ENCODE results near the gene SLC46A1.

SLC46A1 gene

DNA sequence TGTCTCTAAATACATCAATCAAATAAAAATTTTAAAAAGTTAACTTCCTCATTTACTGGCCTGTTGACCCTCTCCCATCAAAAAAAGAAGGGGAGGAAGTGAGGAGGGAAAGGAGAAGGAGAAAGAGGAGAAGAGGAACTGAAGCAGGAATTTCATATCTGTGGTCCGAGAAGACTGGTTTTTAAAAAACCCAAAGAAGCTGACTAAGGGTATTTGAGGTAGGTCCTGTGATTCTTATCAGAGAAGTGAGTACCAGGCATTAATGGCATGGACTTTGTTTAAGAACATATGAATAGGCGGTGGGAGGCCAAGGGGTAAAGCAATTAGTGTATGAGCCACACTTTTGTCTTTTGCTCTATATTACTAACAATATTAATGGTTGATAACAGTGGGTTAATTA is 2.0 kb downstream of the SLC46A1 start:
- no peak for DNase-seq (ENCODE audit: low spot score)

DNA sequence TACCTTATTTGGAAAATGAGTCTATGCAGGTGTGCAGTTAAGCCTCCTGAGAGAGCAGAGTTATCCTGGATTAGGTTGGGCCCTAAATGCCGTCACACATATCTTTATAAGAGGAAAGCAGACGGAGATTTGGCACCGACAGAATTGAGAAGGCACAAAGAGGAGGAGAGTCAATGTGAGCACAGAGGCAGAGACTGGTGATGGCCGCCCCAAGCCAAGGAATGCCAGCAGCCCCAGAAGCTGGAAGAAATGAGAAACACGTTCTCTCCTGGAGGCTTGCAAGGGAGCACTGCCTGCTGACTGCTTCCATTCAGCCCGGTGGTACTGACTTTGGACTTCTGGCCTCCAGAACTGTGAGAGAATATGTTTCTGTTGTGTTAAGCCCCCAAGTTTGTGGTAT is 3.2 kb downstream of the SLC46A1 start:
- DNase-seq (ENCODE audit: low spot score), result no peak

DNA sequence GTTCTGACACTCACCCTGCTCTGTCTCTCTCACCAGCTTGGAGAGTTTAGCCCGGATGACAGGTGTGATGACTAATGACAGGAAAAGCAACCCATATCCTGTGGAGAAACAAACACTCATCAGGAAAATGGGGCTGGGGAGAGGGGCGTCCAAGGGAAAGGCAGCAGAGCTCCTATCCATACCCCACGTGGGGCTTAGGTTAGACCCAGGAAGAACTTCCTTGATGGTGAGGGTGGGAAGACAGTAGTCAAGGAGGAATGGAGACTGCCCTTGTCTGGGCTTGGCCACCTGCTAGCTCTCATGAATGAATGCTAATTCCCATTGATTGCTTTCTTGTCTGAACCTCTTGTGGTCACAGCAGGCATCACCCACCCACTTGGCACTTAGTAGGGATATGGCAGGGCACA is 3.8 kb downstream of the SLC46A1 start:
- DNase-seq (ENCODE audit: low spot score), result no peak

DNA sequence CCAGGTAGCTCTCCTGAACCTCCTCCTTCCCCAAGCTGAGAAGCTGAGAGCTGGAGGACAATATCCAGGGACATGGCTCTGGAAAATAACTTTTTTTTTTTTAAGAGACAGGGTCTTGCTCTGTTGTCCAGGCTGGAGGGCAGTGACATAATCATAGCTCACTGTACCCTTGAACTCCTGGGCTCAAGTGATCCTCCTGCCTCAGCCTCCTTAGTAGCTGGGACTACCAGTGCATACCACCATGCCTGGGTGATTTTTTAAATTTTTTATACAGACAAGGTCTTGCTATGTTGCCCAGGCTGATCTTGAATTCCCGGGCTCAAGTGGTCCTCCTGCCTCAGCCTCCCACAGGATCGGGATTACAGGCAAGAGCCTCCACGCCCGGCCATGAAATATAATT is 6.2 kb downstream of the SLC46A1 start:
- DNase-seq (ENCODE audit: low spot score), result no peak

DNA sequence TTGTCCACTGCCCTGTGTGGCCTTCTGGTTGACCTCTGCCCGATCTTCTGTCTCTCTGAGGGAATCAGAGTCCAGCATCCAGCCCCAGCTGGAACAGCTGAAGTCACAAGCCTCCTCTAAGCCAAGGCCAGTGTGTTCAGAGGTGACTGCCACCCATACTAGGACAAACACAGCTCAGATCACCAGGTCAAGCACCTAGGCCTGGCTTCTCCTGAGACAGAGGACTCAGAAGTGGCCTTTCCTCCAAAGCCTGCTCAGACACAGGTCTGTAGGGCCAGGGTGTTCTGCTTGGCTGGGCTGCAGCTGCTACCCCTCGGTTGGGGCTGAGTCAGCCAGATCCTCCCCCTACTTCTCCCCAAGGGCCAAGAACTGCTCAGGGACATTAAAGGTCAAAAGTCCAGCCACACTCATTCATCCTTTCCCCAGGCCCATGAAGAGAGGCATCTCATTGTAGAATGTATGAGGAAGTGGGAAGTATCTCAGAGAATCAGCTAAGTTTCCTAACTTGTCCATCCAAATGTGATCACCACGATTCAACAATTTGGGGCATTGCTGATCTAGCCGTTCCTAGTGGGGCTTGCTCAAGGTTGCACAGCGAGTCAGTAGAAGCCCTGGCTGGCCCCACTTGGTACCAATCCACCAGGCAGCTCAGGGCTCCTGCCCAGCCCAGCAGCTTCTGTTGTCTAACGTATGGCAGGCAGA is 7.6 kb downstream of the SLC46A1 start:
- no peak for DNase-seq (ENCODE audit: low spot score)

DNA sequence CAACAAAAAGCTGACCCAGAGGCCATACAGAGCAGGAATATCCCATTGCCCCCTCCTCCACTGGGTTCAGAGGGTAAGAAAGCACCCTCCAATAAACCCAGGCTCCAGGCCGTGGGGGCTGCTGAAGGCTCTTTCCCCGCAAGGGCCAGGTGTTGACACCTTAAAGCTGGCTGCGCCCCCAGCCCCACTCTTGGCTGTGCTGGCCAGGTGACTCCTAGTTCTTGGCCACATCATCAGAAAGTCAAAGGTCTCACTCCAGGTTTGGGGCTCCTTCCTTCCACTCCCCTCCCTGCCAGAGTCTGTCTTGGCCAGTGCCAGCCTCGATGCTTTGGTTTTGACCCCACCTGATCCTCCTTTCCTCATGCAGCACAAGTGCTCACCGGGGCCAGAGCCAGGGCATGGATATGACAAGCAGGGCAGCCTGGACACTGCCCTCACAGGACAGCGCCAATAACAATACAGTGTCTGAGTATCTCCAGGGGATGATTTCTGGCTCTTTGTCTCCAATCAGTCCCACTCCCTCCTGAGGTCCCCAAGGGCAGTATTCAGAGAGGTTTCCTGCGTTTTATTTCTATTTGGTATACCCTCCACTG is 8.2 kb downstream of the SLC46A1 start:
- no peak for DNase-seq (ENCODE audit: low spot score)

DNA sequence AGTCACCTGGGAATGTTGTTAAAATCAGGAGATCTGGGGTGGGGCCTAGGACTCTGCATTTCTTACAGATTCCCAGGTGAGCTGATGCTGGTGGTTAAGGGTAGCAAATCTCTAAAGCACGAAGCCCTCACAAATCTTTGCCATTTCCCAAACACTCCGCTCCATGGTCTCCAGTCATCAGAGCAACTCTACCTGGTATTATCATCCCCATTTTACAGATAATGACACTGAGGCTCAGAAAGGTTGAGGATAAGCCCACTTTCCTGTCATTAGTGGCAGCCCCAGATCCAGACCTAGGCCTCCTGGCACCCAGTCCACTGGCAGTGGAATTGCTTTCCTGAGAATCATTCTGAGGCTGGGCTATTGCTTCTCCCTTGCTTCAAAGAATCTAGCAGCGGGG is 8.7 kb downstream of the SLC46A1 start:
- no peak for DNase-seq (ENCODE audit: low spot score)

DNA sequence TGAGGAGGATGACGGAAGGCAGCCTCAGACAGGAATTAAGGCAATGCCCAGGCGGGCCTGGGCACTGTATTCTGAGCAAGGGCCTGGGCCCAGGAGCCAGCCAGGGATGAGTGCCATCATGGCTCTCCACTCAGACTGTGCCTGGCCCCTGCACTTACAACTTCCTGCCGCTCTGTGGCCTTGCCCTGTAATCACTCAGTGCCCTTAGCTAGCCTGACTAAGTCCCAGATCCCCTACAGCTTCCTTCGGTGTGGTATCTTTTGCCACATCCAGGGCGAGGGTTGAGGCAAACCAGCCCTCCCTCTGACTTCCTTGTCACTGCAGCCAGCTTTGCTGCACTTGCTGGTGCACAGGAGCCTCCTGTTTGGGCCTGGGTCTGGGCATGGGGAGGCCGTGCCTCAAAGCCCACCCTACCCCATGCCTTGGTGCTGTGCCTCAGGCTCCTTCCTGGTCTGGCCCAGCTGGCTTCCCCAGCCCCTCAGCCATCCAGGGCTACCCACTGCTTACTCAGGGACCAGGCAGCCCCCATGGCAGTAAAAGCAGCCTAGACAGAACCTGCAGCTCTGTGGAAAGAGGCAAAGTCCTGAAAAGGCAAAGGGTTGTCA is 9.3 kb downstream of the SLC46A1 start:
- DNase-seq (ENCODE audit: low spot score), result no peak

DNA sequence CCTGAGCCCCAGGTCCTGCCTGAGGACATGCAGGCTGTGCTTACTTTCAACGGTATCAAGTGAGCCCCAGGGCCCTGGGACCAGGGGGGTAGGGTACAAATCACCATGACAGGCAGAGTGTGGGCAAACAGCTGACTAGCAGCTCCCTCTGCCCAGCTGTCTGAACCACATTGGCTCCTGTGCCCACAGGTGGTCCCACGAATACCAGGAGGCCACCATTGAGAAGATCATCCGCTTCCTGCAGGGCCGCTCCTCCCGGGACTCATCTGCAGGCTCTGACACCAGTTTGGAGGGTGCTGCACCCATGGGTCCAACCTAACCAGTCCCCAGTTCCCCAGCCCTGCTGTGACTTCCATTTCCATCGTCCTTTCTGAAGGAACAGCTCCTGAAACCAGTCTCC is 10.0 kb downstream of the SLC46A1 start:
- no peak for DNase-seq (ENCODE audit: low spot score)

DNA sequence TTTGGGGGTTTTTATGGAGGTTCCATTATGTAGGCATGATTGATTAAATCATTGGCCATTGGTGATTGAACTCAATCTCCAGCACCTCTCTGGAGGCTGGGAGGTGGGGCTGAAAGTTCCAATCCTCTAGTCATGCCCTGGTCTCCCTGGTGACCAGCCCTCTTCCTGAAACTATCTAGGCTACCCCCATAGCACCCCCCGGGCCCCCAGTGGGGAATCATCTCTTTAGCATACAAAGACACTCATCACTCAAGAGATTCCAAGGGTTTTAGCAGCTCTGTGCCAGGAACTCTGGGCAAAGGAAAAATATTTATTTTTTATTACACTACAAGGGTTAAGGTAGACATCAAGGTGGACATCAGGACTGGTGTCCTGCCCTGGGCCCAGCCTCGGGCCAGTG is 10.6 kb downstream of the SLC46A1 start:
- DNase-seq (ENCODE audit: low spot score), result no peak

DNA sequence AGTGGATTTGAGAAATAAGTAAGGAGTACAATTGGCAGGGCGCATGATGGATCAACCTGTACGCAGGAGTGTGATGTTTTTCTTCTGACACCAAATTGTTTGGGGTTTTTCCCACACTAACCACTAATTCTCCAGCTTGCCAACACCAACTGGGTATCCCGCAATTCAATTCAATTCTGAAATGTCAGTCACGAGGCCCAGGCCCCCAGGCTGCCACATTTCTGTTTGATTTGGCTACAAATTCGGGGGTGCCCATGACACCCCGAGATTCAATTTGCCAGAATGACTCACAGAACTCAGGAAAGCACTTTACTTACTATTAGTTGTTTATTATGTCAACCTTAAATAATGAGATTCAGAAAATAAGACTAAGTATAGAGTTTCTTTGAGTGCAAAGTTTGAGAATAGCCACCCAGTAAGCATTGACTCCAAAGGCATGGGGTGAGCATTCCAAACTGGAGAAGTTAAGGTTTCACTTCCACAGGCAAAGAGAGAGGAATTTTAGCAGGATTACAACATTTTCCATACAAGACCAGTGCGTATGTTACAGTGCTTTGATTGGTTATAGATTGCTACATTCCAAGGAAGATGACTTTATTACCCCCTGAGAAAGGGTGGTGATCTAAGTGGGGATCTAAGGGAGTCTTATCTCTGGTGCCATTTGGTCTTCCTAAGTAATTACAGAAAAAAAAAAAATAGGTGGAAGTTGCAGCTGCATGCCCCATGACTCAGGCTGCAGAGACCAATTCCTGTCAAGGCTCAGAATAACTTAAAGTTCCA is 11.5 kb downstream of the SLC46A1 start:
- DNase-seq (ENCODE audit: low spot score), result no peak

DNA sequence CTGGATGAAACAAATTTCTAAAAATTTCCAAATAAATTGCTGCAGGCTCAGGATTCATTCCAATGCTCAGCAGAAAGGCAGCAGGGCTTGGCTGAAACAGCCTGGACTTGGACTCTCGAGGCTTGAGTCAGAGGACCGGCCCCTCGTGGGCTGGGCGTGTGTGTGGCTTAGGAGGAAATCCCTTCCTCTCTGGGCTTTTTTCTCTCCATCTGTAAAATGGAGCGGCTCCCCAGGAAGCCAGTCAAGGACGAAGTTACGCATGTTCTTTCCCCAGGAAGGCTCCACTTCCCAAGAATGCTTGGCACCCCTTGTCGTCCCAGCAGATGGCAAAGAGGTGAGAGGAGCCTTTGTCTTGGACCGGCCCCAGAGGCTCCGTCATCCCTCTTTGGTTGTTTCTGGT is 13.5 kb downstream of the SLC46A1 start:
- DNase-seq (ENCODE audit: low spot score), result no peak

DNA sequence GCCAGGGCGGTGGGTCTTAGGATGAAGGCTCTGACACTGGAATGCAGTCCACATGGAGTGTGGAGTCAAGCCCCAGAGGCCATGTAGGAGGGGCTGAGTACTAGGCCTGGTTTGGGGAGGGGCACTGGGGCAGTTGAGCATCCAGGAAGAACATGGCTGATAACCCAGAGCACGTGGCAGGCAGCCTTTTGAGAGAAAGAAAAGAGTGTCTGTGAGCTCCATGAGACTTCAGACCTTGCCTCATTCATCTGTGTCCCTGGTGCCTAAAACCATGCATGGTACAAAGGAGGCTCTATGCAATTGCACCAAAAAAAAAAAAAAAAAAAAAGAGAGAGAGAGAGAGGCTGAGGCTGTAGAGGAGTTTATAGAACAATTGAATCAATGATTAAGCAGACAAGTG is 14.6 kb downstream of the SLC46A1 start:
- DNase-seq (ENCODE audit: low spot score), result no peak

DNA sequence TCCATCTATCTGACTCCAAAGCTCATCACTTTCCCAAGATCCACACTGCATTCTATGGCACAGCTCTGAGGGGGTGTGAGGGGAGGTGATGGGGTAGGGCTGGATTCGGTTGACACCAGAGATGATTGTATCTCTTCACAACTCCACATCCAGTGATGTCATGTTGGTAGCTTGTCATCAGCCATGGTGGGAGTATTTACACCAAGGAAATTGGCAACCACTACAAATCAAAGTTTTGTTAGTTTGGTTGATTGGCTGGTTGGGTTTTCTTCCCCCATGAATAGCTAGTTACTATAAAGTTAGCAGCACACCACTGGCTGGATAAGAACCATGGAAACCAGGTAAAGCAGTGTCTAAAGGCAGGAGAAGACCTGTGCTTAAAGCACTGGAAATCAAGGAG is 15.0 kb downstream of the SLC46A1 start:
- no peak for DNase-seq (ENCODE audit: low spot score)

DNA sequence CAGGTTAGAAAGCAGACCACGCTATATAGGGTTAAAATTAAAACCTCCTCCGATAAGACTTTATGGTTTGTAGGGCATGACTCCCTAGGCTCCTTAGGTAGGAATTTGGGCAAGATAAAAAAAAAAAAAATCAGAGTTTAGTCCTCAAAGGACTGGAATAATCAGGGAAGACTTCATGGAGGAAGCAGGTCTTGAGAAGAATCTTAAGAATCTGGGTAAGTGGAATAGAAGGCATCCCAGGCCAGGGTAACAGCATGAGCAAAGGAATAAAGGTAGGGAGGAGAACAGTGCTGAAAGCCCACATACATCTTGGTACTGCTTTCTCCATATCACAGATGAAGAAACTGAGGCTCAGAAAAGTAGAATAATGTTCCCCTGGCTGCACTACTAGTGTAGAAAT is 15.4 kb downstream of the SLC46A1 start:
- no peak for DNase-seq (ENCODE audit: low spot score)

DNA sequence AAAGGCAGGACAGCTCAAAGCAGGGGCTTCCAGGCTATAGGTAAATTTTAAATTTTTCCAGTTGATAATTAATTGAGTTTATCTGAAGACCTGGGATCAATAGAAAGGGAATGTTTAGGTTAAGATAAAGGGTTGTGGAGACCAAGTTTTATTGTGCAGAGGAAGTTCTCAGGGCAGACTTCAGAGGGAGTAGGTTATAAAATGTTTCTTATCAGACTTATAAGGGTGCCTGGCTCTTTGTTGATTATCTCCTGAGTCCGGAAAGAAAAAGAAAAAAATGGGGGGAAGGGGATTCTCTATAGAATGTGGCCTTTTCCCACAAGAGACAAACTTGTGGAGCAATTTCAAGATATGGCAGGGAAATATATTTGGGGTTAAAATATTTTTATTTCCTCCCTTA is 15.9 kb downstream of the SLC46A1 start:
- no peak for DNase-seq (ENCODE audit: low spot score)

DNA sequence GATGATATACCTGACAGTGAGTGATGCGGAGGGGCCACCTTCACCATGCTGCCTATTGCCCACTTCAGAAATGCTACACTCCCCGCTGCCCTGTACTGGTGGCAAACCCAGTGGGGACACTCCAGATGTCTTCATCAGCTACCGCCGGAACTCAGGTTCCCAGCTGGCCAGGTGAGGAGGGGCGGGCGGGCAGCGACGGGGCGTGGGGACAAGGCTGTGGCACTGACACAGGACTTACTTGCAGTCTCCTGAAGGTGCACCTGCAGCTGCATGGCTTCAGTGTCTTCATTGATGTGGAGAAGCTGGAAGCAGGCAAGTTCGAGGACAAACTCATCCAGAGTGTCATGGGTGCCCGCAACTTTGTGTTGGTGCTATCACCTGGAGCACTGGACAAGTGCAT is 17.9 kb downstream of the SLC46A1 start:
- no peak for DNase-seq (ENCODE audit: low spot score)

DNA sequence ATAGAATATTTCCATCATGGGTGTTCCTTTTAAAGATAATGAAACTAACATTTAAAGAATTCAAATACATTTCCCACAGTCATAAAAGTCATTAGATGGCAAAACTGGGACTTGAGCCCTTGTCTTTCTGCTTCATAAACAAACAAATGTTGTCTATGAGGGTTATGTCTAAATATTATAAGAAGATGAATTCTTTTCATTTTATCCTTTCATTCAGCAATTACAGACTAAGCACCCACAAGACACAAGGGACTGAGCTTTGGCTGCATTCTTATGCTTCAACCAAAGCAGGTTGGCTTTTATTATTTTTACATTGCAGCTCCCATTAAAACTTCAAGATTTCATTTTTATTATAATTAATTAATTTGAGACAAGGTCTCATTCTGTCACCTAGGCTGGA is 19.6 kb downstream of the SLC46A1 start:
- DNase-seq (ENCODE audit: low spot score), result no peak

DNA sequence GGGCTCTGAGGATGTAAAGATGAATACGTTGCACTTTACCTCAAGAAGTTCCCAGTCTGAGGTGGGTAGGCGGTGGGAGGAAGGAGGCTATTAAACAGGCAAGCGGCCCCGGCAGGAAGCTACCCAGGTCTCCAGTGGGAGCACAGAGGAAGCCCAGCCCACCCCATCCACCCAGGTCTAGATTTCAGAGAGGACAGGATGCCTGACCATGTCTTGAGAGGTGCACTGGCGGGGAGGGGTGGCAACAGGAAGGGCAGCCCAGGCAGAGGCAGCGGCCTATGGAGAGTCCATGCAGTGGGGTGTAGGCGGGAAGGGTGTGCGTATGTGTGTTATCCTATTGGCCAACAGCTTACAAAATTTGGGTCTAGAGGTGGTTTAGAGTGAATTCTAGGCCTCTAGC is 20.6 kb downstream of the SLC46A1 start:
- no peak for DNase-seq (ENCODE audit: low spot score)

DNA sequence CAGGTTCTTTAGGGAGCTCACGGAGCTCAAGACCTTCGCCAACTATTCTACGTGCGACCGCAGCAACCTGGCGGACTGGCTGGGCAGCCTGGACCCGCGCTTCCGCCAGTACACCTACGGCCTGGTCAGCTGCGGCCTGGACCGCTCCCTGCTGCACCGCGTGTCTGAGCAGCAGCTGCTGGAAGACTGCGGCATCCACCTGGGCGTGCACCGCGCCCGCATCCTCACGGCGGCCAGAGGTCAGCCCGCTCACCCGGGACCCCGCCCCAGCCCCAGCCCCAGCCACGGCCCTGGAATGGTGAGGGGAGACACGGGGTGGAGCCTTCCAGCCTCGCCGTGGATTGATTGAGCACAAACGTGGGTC is 21.0 kb downstream of the SLC46A1 start:
- DNase-seq (ENCODE audit: low spot score), result no peak

DNA sequence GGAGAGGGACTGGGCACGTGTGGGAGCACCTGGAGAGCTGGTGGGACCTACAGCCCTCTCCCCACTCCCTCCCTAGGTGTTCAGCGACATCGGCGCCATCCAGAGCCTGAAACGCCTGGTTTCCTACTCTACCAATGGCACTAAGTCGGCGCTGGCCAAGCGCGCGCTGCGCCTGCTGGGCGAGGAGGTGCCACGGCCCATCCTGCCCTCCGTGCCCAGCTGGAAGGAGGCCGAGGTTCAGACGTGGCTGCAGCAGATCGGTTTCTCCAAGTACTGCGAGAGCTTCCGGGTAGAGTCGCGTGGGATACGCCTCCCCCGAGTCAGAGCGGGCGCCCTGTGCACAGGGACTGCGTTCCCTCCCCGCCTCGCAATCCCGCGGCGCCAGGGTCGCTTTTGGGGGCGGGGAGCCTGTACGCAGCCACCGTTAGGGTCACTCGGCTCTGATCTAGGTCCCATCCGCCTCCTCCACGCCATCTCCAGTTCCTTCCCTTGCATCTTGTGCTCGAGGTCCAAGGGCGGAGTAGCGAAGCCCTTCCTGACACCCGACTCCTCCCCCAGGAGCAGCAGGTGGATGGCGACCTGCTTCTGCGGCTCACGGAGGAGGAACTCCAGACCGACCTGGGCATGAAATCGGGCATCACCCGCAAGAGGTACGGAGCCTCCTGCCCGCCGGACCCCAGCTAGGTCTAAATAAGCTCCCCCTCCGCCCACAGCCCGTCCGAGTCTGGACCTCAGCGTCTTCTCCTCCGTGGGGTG is 21.6 kb downstream of the SLC46A1 start:
- peak; percentile 15 for DNase-seq (ENCODE audit: low spot score)

DNA sequence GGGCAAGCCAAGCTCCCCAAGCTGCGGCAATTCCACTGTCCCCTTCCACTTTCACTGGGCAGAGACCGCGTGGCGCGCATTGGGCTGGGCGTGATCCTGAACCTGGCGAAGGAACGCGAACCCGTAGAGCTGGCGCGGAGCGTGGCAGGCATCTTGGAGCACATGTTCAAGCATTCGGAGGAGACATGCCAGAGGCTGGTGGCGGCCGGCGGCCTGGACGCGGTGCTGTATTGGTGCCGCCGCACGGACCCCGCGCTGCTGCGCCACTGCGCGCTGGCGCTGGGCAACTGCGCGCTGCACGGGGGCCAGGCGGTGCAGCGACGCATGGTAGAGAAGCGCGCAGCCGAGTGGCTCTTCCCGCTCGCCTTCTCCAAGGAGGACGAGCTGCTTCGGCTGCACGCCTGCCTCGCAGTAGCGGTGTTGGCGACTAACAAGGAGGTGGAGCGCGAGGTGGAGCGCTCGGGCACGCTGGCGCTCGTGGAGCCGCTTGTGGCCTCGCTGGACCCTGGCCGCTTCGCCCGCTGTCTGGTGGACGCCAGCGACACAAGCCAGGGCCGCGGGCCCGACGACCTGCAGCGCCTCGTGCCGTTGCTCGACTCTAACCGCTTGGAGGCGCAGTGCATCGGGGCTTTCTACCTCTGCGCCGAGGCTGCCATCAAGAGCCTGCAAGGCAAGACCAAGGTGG is 24.7 kb downstream of the SLC46A1 start:
- no peak for DNase-seq (ENCODE audit: low spot score)
